22Rv1 (cell line): ENCODE data around the gene VRTN.

Experiments
- ZFX ChIP-seq: fragments of 450-650 bp; IDR thresholded peaks from 2 replicates; pipeline ENCODE4 v1.6.1; 2017; ENCODE audit warnings: antibody characterized with exemption, borderline replicate concordance
- TF ChIP-seq, protein P1 (sequence below): fragments of 450-650 bp; IDR thresholded peaks from 2 replicates; pipeline ENCODE4 v1.5.1; 2017; ENCODE audit warnings: mild to moderate bottlenecking

DNA sequence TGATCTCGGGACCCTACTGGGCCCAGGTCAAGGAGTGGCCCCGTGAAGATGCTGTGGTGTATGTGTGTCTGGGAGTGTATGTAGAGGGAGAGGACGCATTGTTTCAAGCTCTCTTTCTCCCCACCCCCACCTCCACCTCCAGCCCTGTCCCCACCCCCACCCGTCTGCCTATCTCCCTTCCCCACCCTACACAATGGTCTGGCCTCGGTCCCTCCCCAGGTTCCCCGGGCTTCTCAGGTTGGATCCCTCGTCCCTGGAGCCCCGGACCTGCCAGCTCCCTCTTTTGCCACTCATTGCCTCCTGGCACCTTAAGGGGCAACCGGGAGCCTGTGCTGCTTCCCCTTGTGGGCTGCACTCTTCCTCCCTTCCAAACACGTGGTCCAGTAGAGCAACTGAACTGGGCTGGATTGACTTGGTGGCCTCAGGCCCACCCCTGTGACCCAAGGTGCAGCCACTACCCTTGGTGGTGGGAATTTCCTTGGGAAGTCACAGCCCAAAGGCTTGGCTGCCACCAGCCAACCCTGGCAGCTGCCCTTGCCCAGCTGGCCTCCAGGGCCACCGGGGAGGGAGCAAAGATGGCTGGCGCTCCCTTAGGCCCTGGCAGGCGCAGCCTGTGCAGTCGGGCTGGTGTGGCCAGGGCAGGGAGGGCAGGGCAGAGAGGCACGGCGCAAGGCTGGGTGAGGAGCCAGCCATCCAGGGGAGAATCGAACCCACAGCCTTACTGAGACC is 628 bp downstream of the VRTN start:
- TF ChIP-seq, protein P1, sequence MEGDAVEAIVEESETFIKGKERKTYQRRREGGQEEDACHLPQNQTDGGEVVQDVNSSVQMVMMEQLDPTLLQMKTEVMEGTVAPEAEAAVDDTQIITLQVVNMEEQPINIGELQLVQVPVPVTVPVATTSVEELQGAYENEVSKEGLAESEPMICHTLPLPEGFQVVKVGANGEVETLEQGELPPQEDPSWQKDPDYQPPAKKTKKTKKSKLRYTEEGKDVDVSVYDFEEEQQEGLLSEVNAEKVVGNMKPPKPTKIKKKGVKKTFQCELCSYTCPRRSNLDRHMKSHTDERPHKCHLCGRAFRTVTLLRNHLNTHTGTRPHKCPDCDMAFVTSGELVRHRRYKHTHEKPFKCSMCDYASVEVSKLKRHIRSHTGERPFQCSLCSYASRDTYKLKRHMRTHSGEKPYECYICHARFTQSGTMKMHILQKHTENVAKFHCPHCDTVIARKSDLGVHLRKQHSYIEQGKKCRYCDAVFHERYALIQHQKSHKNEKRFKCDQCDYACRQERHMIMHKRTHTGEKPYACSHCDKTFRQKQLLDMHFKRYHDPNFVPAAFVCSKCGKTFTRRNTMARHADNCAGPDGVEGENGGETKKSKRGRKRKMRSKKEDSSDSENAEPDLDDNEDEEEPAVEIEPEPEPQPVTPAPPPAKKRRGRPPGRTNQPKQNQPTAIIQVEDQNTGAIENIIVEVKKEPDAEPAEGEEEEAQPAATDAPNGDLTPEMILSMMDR: no peak
- no peak for TF ChIP-seq ZFX
